Spleen (tissue), 11 donors: ENCODE measurements around the gene SLC44A1. TPM values are rescaled to one million over a fixed set of nuclear protein-coding genes. Genes with fewer than 3 reads are reported as not detected.

ENCODE experiments used
- DNase-seq: peaks from one replicate; pipeline ENCODE4 v3.0.0-alpha.2; 2020
- H3K27ac ChIP-seq, 8 donors: fragments of 200-600 bp; sonication (generic) in 7 of 8; 1 replicate in 4 of 8; 2 replicates in 4 of 8; pipeline versions ENCODE4 v1.5.0 to v1.8.0; 2016 to 2021; ENCODE audit warnings: inconsistent platforms in 4 of 8, mild to moderate bottlenecking in 4 of 8, moderate library complexity in 1 of 8
- H3K27me3 ChIP-seq, 7 donors: fragments of 200-600 bp; sonication (generic) in 6 of 7; replicated peaks in 1 of 7; 1 replicate in 4 of 7; 2 replicates in 3 of 7; pipeline versions ENCODE4 v1.5.0 to v1.8.0; 2016 to 2021; ENCODE audit warnings: inconsistent platforms in 3 of 7, mild to moderate bottlenecking in 1 of 7
- H3K36me3 ChIP-seq, 6 donors: fragments of 200-600 bp; sonication (generic) in 5 of 6; 1 replicate in 4 of 6; 2 replicates in 2 of 6; pipeline versions ENCODE4 v1.5.0 to v1.8.0; 2016 to 2021; ENCODE audit warnings: inconsistent platforms in 2 of 6
- H3K4me1 ChIP-seq, 6 donors: fragments of 200-600 bp; sonication (generic) in 5 of 6; 1 replicate in 3 of 6; 2 replicates in 3 of 6; pipeline versions ENCODE4 v1.5.0 to v1.8.0; 2016 to 2021; ENCODE audit warnings: inconsistent platforms in 3 of 6
- H3K4me3 ChIP-seq, 8 donors: fragments of 200-600 bp; sonication (generic) in 7 of 8; 1 replicate in 4 of 8; 2 replicates in 4 of 8; pipeline versions ENCODE4 v1.5.0 to v1.8.0; 2016 to 2021; ENCODE audit warnings: inconsistent platforms in 4 of 8, mild to moderate bottlenecking in 4 of 8, moderate library complexity in 2 of 8
- H3K9me3 ChIP-seq, 8 donors: fragments of 200-600 bp; sonication (generic) in 7 of 8; 1 replicate in 4 of 8; 2 replicates in 4 of 8; pipeline versions ENCODE4 v1.5.0 to v1.8.0; 2016 to 2021; ENCODE audit warnings: inconsistent platforms in 4 of 8
- POLR2A ChIP-seq, 3 donors: fragments of 450-650 bp; IDR thresholded peaks; one replicate each; pipeline ENCODE4 v1.5.1; 2017; ENCODE audit warnings: antibody characterized with exemption in 3 of 3, mild to moderate bottlenecking in 1 of 3
- POLR2AphosphoS5 ChIP-seq, 3 donors: sonication (generic); formaldehyde crosslinking; IDR thresholded peaks; one replicate each; pipeline ENCODE4 v1.5.1; 2017; ENCODE audit warnings: antibody characterized with exemption in 3 of 3
- WGBS, 5 donors: extraction: QIAGEN DNeasy Blood & Tissue Kit in 3 of 5; methylation state at CpG; one replicate each; pipeline versions ENCODE4 v1.1.5 to v1.1.7; 2013 to 2018; 5-methylcytosine and 5-hydroxymethylcytosine counted together
- intact Hi-C: fragments of 100-400 bp; cut with DNase I; formaldehyde crosslinking; loops from one replicate; pipeline ENCODE4 v1.15.0; 2023; ENCODE audit warnings: low total_unique reads
- polyA plus RNA-seq, 3 donors: library from polyadenylated mRNA; stranded (reverse); fragments of 200-250 nt; gene quantifications; one replicate each; pipeline ENCODE4 v1.2.1, GENCODE V29; 2013
- total RNA-seq, 7 donors: library from RNA; depleted of rRNA in 3 of 7; stranded (reverse); fragments of >200 nt in 3 of 7; fragmentation: NEBNext Ultra II Directional in 4 of 7; extraction: Animal tissue kit (Norgen Biotek cat#: 25700) in 4 of 7; gene quantifications; one replicate each; pipeline versions ENCODE4 v1.1.0 to v1.2.1, GENCODE V29; 2016 to 2021
- TF ChIP-seq, protein P1 (sequence below), 11 experiments: fragments of 200-600 bp in 7 of 11; fragments of 450-650 bp in 4 of 11; sonication (generic) in 4 of 11; IDR thresholded peaks in 8 of 11; conservative IDR thresholded peaks in 3 of 11; 1 replicate in 7 of 11; 2 replicates in 4 of 11; pipeline versions ENCODE4 v1.4.0 to v1.8.0; 2016 to 2021; ENCODE audit warnings: antibody characterized with exemption in 11 of 11, inconsistent platforms in 4 of 11, mild to moderate bottlenecking in 1 of 11
- donor health status: healthy with polysubstance abuse.
- donor health status: DM: no; HTN: no; CAD: no; lungs with moderate emphysema.
- donor health status: DM: no; HTN: no; CAD: no.
- donor health status: Bipolar disorder and iron deficiency.
- donor health status: healthy.
- donor health status: DM: no; HTN: no; CAD: no.
- donor health status: DM: yes; HTN: yes; CAD: no.

The SLC44A1 gene
- total and polyA plus RNA-seq, 10 donors = 3.1 to 27.5 (median 21.9) TPM

DNA sequence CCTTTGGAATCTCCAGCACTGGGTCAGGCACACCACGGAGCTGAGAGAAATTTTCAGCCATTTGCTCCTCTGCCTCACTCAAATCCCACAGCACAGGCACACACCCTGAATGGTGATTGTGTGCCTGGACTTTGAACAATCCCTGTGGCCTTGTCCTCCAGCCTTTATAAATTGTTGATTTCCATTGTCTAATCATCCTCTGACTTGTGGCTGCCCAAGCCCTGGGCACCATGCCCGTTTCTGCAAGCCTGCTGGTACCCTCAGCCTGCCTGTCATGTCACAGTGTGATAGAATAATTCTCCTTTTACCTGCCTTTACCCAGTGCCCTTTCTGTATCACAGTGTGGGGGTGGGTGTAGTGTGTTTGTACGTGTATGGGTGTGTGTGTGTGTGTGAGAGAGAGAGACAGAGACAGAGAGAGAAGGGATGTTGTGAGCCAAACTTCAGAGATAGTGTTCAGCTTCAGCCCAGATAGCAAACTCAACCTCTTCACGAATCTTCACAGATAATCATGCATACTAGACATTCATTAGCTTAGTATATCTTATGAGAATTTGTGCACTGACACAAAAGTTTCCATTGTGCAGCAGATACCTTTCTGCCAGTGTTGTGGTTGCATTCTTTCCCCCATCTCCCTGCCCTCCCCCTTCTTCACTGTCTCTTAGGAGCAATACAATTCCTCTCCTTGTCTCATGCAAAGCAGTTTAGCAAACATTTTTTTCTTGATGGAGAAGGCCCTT lies 27.8 kb upstream of the SLC44A1 start:
- intact Hi-C loops = no loop called here
- TF ChIP-seq, protein P1, sequence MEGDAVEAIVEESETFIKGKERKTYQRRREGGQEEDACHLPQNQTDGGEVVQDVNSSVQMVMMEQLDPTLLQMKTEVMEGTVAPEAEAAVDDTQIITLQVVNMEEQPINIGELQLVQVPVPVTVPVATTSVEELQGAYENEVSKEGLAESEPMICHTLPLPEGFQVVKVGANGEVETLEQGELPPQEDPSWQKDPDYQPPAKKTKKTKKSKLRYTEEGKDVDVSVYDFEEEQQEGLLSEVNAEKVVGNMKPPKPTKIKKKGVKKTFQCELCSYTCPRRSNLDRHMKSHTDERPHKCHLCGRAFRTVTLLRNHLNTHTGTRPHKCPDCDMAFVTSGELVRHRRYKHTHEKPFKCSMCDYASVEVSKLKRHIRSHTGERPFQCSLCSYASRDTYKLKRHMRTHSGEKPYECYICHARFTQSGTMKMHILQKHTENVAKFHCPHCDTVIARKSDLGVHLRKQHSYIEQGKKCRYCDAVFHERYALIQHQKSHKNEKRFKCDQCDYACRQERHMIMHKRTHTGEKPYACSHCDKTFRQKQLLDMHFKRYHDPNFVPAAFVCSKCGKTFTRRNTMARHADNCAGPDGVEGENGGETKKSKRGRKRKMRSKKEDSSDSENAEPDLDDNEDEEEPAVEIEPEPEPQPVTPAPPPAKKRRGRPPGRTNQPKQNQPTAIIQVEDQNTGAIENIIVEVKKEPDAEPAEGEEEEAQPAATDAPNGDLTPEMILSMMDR (IDR thresholded peaks at IDR 0.05 in 8 of 11, conservative IDR thresholded peaks at IDR 0.05 in 3 of 11) = no peak
- TF ChIP-seq POLR2A (IDR thresholded peaks at IDR 0.05) = no peak
- TF ChIP-seq POLR2AphosphoS5 (IDR thresholded peaks at IDR 0.05) = no peak
- Histone ChIP-seq H3K9me3 (no peaks in the 10 kb centered on the region), H3K4me3 (no peak overlapping the region), H3K36me3 (no peaks in the 10 kb centered on the region), H3K27me3 (no peaks in the 10 kb centered on the region), H3K4me1 (no peaks in the 10 kb centered on the region), H3K27ac (no peak overlapping the region)
- WGBS, 5 donors = 56 to 72% (median 69%) methylated on average over 4 of the region's 4 CpGs
- no peak for DNase-seq

DNA sequence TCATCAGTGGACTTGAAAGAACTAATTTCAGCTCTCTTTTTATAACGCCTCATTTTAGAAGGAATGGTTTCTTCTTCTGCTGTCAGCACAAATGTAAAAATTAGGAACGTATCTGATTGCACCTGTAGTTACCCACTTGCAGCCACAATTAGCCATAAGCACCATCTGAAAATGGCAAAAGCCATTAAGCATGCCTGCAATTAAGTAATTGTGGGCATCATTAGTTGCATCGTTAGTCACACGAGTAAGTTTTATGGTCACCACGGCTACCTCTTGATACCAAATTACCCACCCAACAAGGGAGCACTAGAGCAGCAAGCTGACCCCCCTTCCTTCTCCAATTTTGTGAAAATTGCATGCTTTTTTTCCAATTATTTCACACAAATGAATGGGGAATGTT lies 25.8 kb upstream of the SLC44A1 start:
- TF ChIP-seq POLR2A (IDR thresholded peaks at IDR 0.05) (no peak), POLR2AphosphoS5 (IDR thresholded peaks at IDR 0.05) (no peak)
- TF ChIP-seq, protein P1 (IDR thresholded peaks at IDR 0.05 in 8 of 11, conservative IDR thresholded peaks at IDR 0.05 in 3 of 11) = no peak
- Histone ChIP-seq H3K4me3 (no peak overlapping the region), H3K9me3 (peaks cover 0 to 16% (median 11%) of the 10 kb centered on the region in 8 donors), H3K27ac (no peak overlapping the region), H3K4me1 (no peaks in the 10 kb centered on the region), H3K27me3 (no peaks in the 10 kb centered on the region), H3K36me3 (no peaks in the 10 kb centered on the region)
- DNase-seq = no peak
- intact Hi-C loops = no loop called here
- WGBS, 5 donors = 78 to 90% (median 87%) methylated on average over 5 of the region's 5 CpGs

DNA sequence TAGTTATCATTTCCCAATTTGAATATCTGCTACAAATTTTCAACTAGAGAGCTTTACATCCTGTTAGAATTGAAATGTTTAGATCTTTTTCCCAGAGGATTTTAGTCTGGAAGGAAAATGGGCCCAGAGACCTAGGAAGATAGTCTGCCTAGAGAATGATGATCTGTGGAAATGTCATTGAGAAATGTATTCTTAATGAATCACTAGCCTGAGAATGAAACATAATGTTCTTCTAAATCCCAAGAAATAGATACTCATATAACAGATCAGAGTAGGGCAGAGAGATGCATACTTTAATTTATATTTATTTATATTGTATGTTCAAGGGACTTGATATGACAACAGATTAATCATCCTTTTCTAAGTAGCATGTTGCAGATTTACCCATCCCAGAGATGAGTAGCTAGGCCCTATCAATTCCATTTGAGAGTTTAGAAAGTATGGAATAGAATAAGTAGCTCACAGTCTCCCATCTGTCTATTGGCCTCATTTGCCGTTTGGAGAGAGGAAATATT lies 25.1 kb upstream of the SLC44A1 start:
- intact Hi-C loops = no loop called here
- no peaks in the 10 kb centered on the region for H3K27me3 ChIP-seq

DNA sequence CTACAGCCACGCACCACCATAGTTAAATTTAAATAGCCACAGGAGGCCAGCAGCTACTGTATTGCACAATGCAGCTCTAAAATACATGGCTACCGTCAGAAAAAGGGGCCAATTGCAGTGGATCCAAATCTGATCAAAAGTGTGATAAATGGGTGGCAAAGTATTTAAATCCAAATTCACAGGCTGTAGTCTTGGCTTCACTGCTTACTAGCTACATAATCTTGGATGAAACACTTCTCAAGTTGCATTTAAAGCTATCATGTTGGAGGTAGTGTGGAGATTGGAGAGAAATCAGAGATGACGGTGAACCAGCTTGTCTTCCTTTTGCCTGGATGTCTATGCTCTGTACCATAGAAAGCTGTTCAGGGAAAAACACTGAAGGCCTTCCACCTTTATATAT lies 24.0 kb upstream of the SLC44A1 start:
- Histone ChIP-seq H3K4me1 (no peaks in the 10 kb centered on the region), H3K36me3 (no peaks in the 10 kb centered on the region), H3K27ac (no peak overlapping the region), H3K27me3 (no peaks in the 10 kb centered on the region), H3K9me3 (peaks cover 0 to 34% (median 29%) of the 10 kb centered on the region in 8 donors), H3K4me3 (no peak overlapping the region)
- no peak for TF ChIP-seq POLR2AphosphoS5 (IDR thresholded peaks at IDR 0.05)
- DNase-seq = no peak
- 92 to 96% (median 94%) methylated on average over 3 of the region's 3 CpGs for WGBS, 5 donors
- intact Hi-C loops = no loop called here

More for the DNA sequence above, 25.1 kb upstream of the SLC44A1 start:
- Histone ChIP-seq H3K27ac (no peak overlapping the region), H3K4me1 (no peaks in the 10 kb centered on the region), H3K36me3 (no peaks in the 10 kb centered on the region), H3K9me3 (peaks cover 0 to 23% (median 18%) of the 10 kb centered on the region in 8 donors), H3K4me3 (no peak overlapping the region)
- no peak for TF ChIP-seq POLR2A (IDR thresholded peaks at IDR 0.05)
- TF ChIP-seq, protein P1 (IDR thresholded peaks at IDR 0.05 in 8 of 11, conservative IDR thresholded peaks at IDR 0.05 in 3 of 11) = no peak
- no peak for DNase-seq
- WGBS, 5 donors = 50 to 67% (median 52%) methylated on average over 1 of the region's 1 CpG
